ENCODE data around the gene ADIPOQ.

GRCh38 chr3:186888569-186888968 lies 46.1 kb downstream of the ADIPOQ start:
- TF ChIP-seq POLR2AphosphoS5 (IDR thresholded peaks at IDR 0.05) (no peak), CTCF (IDR thresholded peaks at IDR 0.05) (no peak), POLR2A (IDR thresholded peaks at IDR 0.05) (no peak)
